B cell (primary cell): ENCODE data around the gene SYT14. TPM values are rescaled to one million over a fixed set of nuclear protein-coding genes. Genes with fewer than 3 reads are reported as not detected.

Source experiments
- ATAC-seq: fragments of 200-7000 bp; cut with Tn5 transposase; one replicate; pipeline ENCODE4 v1.10.0; 2021; ENCODE audit warnings: low read depth, mild to moderate bottlenecking, moderate number of reproducible peaks, moderate library complexity
- CTCF ChIA-PET: fragments of 350-600 bp; sonication (Branson Sonifier 250); formaldehyde crosslinking; loops from one replicate; lab custom pipeline; 2021; ENCODE audit warnings: antibody characterized with exemption, inconsistent platforms; lab: Charles Lee
- POLR2A ChIA-PET: fragments of 350-600 bp; sonication (Branson Sonifier 250); formaldehyde crosslinking; loops from one replicate; lab custom pipeline; 2021; ENCODE audit warnings: antibody characterized with exemption; lab: Charles Lee
- DNase-seq: peaks from one replicate; pipeline ENCODE4 v3.0.0; 2013
- H2AFZ ChIP-seq: 2 replicates; pipeline ENCODE4 v1.6.1; 2012; ENCODE audit warnings: mild to moderate bottlenecking, low read depth, low read length; ENCODE audit not compliant: insufficient read depth, poor library complexity, severe bottlenecking
- H3K27ac ChIP-seq, 2 donors: 1 replicate in 1 of 2; 2 replicates in 1 of 2; pipeline ENCODE4 v1.5.1; 2012 to 2013; ENCODE audit warnings: low read length in 2 of 2, mild to moderate bottlenecking in 2 of 2, moderate library complexity in 1 of 2
- H3K27me3 ChIP-seq, 4 experiments: fragments of 200-600 bp in 1 of 4; sonication (generic) in 1 of 4; replicated peaks in 1 of 4; 1 replicate in 2 of 4; 2 replicates in 2 of 4; pipeline versions ENCODE4 v1.6.1 to v1.7.0; 2013 to 2016; ENCODE audit warnings: low read length in 3 of 4, mild to moderate bottlenecking in 2 of 4, mixed read lengths in 1 of 4, moderate library complexity in 1 of 4; ENCODE audit not compliant: insufficient read depth in 4 of 4, control insufficient read depth in 3 of 4; ENCODE audit errors: control extremely low read depth in 1 of 4
- H3K36me3 ChIP-seq, 2 experiments: replicated peaks in 1 of 2; 1 replicate in 1 of 2; 2 replicates in 1 of 2; pipeline versions ENCODE4 v1.6.1 to v1.7.1; 2013; ENCODE audit warnings: low read length in 1 of 2; ENCODE audit not compliant: insufficient read depth in 2 of 2, control insufficient read depth in 1 of 2; ENCODE audit errors: control extremely low read depth in 1 of 2, extremely low read depth in 1 of 2
- H3K4me1 ChIP-seq, 2 donors: fragments of 200-600 bp in 1 of 2; sonication (generic) in 1 of 2; 1 replicate in 1 of 2; 2 replicates in 1 of 2; pipeline versions ENCODE4 v1.5.1 to v1.6.1; 2013 to 2017; ENCODE audit warnings: low read length in 2 of 2; ENCODE audit not compliant: control insufficient read depth in 2 of 2, insufficient read depth in 2 of 2
- H3K4me2 ChIP-seq: replicated peaks from 2 replicates; pipeline ENCODE3; 2012; ENCODE audit warnings: mild to moderate bottlenecking, low read depth, low read length; ENCODE audit not compliant: poor library complexity, severe bottlenecking
- H3K4me3 ChIP-seq, 5 experiments: fragments of 200-600 bp in 1 of 5; sonication (generic) in 1 of 5; 1 replicate in 3 of 5; 2 replicates in 2 of 5; pipeline versions ENCODE4 v1.5.1 to v1.7.0; 2011 to 2016; ENCODE audit warnings: low read length in 4 of 5, mild to moderate bottlenecking in 4 of 5, low read depth in 2 of 5, control low read depth in 1 of 5, moderate library complexity in 1 of 5; ENCODE audit not compliant: insufficient read depth in 1 of 5; ENCODE audit errors: control extremely low read depth in 1 of 5, extremely low read depth in 1 of 5
- H3K79me2 ChIP-seq: fragments of 200-600 bp; sonication (generic); one replicate; pipeline ENCODE4 v1.6.0; 2016; ENCODE audit warnings: low read length; ENCODE audit not compliant: control insufficient read depth, insufficient read depth
- H3K9ac ChIP-seq: fragments of 200-600 bp; sonication (generic); 2 replicates; pipeline ENCODE4 v1.6.1; 2017; ENCODE audit warnings: mild to moderate bottlenecking, low read length, moderate library complexity
- H3K9me3 ChIP-seq, 3 donors: one replicate each; pipeline versions ENCODE4 v1.6.1 to v1.7.1; 2013; ENCODE audit warnings: low read length in 2 of 3; ENCODE audit not compliant: control insufficient read depth in 2 of 3, insufficient read depth in 1 of 3; ENCODE audit errors: control extremely low read depth in 1 of 3
- H4K20me1 ChIP-seq: 2 replicates; pipeline ENCODE4 v1.6.0; 2012; ENCODE audit warnings: mild to moderate bottlenecking, low read length; ENCODE audit not compliant: insufficient read depth, control insufficient read depth, poor library complexity, severe bottlenecking
- H3K27ac Mint-ChIP-seq: one replicate; pipeline ENCODE4 v1.8.0; 2021; ENCODE audit warnings: mixed read lengths
- H3K27me3 Mint-ChIP-seq: one replicate; pipeline ENCODE4 v1.8.0; 2021; ENCODE audit warnings: mixed read lengths
- H3K4me1 Mint-ChIP-seq: one replicate; pipeline ENCODE4 v1.8.0; 2021; ENCODE audit warnings: mixed read lengths
- H3K4me3 Mint-ChIP-seq: one replicate; pipeline ENCODE4 v1.8.0; 2021; ENCODE audit warnings: mixed read lengths
- H3K9me3 Mint-ChIP-seq: one replicate; pipeline ENCODE4 v1.8.0; 2022; ENCODE audit warnings: mixed read lengths; ENCODE audit not compliant: insufficient read depth
- EZH2 ChIP-seq: IDR thresholded peaks from 2 replicates; pipeline ENCODE4 v1.6.1; 2012; ENCODE audit warnings: borderline replicate concordance, low read depth, mild to moderate bottlenecking, moderate library complexity, low read length; ENCODE audit not compliant: insufficient read depth, poor library complexity, severe bottlenecking
- whole genome bisulfite sequencing: methylation state at CpG from one replicate; pipeline ENCODE4 v1.1.5; 2013; ENCODE audit warnings: missing lambda C conversion rate; ENCODE audit not compliant: insufficient coverage; 5-methylcytosine and 5-hydroxymethylcytosine counted together
- intact Hi-C: fragments of 100-400 bp; cut with micrococcal nuclease; formaldehyde crosslinking; loops from one replicate; pipeline ENCODE4 v1.10.0; 2022
- polyA plus RNA-seq: library from polyadenylated mRNA; depleted of rRNA; stranded (reverse); fragments of >200 nt; gene quantifications from 2 replicates; pipeline ENCODE4 v1.2.3, GENCODE V29; 2012
- total RNA-seq, 2 donors: library from RNA; stranded (reverse); fragments of 120-200 nt in 1 of 2; gene quantifications; 1 replicate in 1 of 2; 2 replicates in 1 of 2; pipeline versions ENCODE4 v1.2.3 to v1.2.4, GENCODE V29; 2013 to 2022
- TF ChIP-seq, protein P1 (sequence below): fragments of 200-600 bp; IDR thresholded peaks from one replicate; pipeline ENCODE4 v1.8.0; 2022; ENCODE audit warnings: antibody characterized with exemption, mild to moderate bottlenecking

SYT14 gene
- total and polyA plus RNA-seq, 2 donors (not counting 1 experiment from before 2014, with no cell fraction given): not detected

DNA sequence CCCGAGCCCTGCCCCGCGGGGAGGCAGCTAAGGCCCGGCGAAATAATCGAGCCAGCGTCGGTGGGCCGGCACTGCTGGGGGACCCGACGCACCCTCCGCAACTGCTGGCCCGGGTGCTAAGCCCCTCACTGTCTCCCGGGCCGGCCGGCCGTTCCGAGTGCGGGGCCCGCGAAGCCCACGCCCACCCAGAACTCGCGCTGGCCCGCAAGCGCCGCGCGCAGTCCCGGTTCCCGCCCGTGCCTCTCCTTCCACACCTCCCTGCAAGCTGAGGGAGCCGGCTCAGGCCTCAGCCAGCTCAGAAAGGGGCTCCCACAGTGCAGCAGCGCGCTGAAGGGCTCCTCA, 49.0 kb upstream of the SYT14 start:
- no peak overlapping the region for H3K27ac ChIP-seq
- intact Hi-C loops: no loop called here
- Mint-ChIP-seq H3K27ac (no peak overlapping the region), H3K27me3 (peaks cover 22% of the 10 kb centered on the region), H3K9me3 (no peaks in the 10 kb centered on the region), H3K4me1 (no peaks in the 10 kb centered on the region), H3K4me3 (no peak overlapping the region)
- WGBS: 92% methylated on average over 35 of the region's 35 CpGs
- H3K36me3 ChIP-seq: no peaks in the 10 kb centered on the region
- no peak for DNase-seq
- POLR2A ChIA-PET: no interaction called here
- TF ChIP-seq, protein P1, sequence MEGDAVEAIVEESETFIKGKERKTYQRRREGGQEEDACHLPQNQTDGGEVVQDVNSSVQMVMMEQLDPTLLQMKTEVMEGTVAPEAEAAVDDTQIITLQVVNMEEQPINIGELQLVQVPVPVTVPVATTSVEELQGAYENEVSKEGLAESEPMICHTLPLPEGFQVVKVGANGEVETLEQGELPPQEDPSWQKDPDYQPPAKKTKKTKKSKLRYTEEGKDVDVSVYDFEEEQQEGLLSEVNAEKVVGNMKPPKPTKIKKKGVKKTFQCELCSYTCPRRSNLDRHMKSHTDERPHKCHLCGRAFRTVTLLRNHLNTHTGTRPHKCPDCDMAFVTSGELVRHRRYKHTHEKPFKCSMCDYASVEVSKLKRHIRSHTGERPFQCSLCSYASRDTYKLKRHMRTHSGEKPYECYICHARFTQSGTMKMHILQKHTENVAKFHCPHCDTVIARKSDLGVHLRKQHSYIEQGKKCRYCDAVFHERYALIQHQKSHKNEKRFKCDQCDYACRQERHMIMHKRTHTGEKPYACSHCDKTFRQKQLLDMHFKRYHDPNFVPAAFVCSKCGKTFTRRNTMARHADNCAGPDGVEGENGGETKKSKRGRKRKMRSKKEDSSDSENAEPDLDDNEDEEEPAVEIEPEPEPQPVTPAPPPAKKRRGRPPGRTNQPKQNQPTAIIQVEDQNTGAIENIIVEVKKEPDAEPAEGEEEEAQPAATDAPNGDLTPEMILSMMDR: no peak
- TF ChIP-seq EZH2: no peak
- no peaks in the 10 kb centered on the region for H4K20me1 ChIP-seq
- no peaks in the 10 kb centered on the region for H3K79me2 ChIP-seq
- no peak for ATAC-seq
- H3K4me1 ChIP-seq: no peaks in the 10 kb centered on the region
- no peak overlapping the region for H2AFZ ChIP-seq
- H3K9me3 ChIP-seq: peaks cover 0 to 3% (median 0%) of the 10 kb centered on the region in 3 donors
- no peak overlapping the region for H3K4me3 ChIP-seq
- CTCF ChIA-PET: no interaction called here
- H3K27me3 ChIP-seq: peaks cover 0 to 5% (median 2%) of the 10 kb centered on the region in 4 experiments
- H3K9ac ChIP-seq: no peak overlapping the region
- H3K4me2 ChIP-seq: no peak overlapping the region

GRCh38 chr1:209890641-209891330, 47.2 kb upstream of the SYT14 start:
- H3K9me3 Mint-ChIP-seq: no peaks in the 10 kb centered on the region

More at GRCh38 chr1:209890641-209891330, 47.2 kb upstream of the SYT14 start:
- Histone ChIP-seq H3K27me3 (no peaks in the 10 kb centered on the region), H3K9me3 (peaks cover 0 to 3% (median 0%) of the 10 kb centered on the region in 3 donors), H2AFZ (no peak overlapping the region), H3K79me2 (no peaks in the 10 kb centered on the region), H3K36me3 (no peaks in the 10 kb centered on the region), H3K4me1 (no peaks in the 10 kb centered on the region), H4K20me1 (no peaks in the 10 kb centered on the region), H3K9ac (no peak overlapping the region), H3K27ac (no peak overlapping the region), H3K4me3 (no peak overlapping the region), H3K4me2 (no peak overlapping the region)
- CTCF ChIA-PET: no interaction called here
- Mint-ChIP-seq H3K4me3 (no peak overlapping the region), H3K27ac (no peak overlapping the region), H3K4me1 (no peaks in the 10 kb centered on the region), H3K27me3 (peaks cover 18% of the 10 kb centered on the region)
- POLR2A ChIA-PET: no interaction called here
- intact Hi-C loops: no loop called here
- DNase-seq: no peak
- no CpG with 5 or more reads among the region's 3 CpGs for WGBS
- TF ChIP-seq, protein P1: no peak
- TF ChIP-seq EZH2: no peak
- ATAC-seq: no peak
